Activated CD4-positive, alpha-beta T cell treated with anti-CD3 and anti-CD28 coated beads for 48 hours (primary cell): Measurements from ENCODE around the gene METTL9.
A peak's percentile ranks its signal among the peaks of the same experiment; 100 is the strongest.
"Not testable (repeated sequence)": the region's sequence is repeated elsewhere in the genome, so short reads cannot be mapped to it uniquely, and the experiment has no call there.

Experiments used
- DNase-seq: peaks from one replicate; pipeline ENCODE4 v3.0.0-alpha.2; 2020

METTL9 gene

DNA sequence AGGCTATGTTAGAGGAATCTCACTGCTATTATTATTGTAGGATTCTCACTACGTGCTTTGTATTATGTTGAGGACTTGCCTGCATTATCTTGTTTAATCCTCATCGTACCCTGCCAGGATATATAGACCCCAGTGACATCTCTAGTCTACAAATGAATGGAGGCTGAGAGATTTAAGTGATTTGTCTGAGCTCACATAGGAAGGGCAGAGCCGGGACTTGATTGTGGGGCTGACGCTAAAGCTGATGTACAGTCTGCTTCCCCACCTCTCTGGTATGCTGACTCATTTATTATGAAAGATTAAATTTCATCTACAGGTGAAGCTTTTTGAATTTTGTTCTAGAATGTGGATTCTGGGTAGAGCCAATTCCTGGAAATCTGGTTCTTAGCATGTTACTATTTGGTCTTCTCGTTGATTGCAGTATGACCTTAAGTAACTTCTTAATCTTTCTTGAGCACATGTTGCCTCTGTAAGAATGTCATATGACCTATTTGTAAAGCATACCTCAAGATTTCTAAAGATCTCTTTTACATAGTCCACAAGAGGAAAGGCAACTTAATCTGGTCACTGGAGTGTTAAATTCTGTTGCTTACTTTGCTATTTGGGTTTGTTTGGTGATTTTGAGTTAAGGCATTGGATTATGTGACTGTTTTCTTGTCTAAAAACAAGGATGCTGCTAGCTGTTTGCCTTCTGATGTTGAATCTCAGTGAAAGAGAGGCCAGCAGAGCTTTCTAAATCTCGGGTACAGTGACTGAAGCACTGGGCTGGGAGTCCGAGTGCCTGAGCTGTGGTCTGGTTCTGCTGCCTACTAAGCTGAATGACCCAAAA, 12.4 kb downstream of the METTL9 start:
- DNase-seq, result no peak

DNA sequence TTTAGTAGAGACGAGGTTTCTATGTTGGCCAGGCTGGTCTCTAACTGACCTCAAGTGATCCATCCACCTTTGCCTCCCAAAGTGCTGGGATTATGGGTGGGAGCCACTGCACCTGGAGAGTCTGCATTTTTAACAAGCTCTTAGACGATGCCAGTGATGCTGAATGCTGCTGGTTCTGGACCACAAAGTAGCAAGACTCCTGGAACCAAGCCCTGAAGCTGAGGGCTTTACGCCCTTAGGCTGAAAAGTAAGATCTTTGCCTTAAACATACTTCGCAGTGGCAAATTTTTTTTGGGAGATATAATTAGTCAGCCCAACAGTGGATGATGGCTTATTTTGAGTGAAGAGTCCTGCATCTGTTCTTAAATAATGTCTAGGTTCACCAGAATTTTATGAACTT, 14.0 kb downstream of the METTL9 start:
- no peak for DNase-seq

DNA sequence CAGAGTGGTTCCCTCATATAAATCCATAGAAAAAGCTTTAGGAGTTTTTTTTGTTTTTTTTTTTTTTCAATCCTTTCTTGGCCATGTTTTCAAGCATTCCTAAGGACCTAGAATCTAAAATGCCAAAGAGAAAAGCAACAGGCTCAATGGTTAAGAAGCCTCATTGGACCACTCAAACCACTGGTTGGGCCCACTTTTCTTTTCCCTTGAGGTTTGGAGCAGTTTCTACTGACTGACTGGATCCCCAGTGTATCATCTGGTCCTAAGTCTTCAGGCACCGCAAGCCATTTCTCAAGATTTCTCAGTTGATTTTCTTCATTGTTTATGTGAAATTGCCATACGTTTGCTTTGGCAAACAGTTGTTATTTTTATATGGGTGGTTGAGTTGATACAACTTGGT, 14.4 kb downstream of the METTL9 start:
- DNase-seq, result no peak

DNA sequence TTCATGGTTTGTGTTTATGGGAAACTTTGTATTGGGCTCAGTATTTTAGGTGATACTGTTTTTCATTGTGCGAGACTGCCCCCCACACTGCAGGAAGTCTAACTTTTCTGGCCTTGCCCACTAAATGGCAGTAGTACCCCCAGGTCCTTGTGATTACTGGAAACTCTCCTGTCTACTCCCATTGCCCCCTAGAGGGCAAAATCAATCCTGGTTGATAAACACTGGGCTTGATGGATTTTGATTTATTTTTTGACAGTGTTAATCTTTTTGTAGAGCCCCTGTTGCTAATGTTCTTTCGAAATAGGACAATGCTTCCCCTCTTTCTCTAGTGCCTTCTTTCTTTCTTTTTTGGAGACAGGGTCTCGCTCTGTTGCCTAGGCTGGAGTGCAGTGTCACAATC, 15.5 kb downstream of the METTL9 start:
- DNase-seq, result no peak

DNA sequence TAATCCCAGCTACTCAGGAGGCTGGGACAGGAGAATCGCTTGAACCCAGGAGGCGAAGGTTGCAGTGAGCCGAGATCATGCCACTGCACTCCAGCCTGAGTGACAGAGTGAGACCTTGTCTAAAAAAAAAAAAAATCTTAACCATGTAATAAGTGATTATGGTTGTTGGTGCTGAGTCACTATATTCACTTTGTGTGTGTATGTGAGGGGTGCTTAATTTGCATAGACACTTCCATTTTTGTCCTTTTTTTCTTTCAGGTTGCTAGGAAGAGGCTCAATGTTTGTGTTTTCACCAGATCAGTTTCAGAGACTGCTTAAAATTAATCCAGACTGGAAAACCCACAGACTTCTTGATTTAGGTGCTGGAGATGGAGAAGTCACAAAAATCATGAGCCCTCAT, 18.2 kb downstream of the METTL9 start:
- DNase-seq, result no peak

DNA sequence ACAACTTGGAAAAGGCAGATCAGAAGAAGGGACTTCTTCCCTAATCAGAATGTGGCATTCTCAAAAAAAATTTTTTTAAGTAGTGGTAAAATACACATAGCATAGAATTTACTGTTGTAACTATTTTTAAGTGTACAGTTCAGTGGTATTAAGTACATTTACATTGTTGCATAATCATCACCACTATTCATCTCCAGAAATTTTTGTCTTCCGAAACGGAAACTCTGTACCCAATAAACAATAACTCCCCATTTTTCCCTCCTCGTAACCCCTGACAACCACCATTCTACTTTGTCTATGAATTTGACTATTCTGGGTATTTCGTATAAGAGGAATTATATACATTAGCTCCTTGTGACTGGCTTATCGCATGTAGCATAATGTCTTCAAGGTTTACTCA, 18.9 kb downstream of the METTL9 start:
- no peak for DNase-seq

DNA sequence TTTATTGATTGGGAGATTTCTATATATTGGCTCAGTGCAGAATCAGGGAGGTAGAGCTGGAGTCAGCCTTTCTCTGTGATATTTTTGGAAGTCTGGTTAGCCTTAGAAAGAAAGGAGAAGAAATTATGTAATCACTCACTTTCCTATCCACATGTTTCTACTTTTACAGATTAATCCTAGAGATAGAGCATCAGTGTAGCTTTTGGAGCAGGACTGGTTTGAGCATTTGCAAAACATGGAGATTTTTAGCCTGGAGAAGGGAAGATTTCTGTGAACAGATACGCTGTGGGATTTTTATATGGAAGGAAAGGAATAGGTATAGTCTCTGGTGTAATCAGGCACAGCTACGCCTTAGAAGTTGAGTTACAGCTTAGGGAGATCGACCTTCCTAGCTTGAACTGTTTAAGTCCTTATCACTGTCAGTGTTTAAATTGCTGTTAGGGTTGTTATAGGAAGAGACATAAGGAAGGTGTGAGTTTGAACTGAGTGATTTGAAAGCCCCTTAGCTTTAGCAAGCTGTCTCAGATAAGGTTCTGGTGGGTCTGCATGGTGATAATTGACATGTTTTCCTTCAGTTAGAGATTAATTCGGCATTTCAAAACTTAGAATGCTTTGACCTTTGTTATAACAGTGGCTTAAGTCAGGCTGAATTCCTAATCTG, 20.5 kb downstream of the METTL9 start:
- no peak for DNase-seq

DNA sequence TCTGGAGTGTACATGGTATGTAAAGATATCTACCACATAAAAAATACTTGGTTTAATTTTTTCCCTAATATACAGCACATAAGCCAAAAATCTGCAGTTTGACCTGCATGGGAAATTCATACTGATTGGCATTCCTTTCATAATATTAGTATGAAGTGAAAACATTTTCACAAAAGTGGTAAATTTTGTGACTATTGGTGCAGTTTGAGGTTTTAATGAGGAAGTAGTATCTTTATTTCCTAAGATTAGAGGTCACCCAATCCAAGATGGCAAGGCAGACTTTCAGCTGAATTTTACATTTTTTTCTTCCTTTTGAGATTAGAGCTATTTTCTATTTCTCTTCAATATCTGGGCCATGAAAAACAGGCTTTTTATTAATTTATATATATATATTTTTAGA, 21.2 kb downstream of the METTL9 start:
- no peak for DNase-seq

DNA sequence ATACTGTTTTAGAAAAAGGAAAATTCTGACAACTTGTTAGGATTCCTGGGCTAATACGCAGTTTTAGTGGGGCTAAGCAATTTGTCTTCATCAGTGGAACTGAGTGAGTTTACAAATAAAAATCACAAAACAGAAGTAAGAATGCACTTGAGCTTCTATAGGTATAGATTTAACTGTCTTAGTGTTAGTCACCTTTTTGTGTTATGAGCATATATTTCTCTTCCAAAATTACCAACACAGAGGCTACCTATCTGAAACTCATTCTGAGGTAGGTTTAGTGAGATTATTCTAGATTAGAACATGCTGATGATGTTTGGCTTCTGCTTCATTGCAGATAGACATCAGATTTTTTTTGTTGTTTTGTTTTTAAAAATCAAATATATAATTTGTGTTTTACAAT, 23.2 kb downstream of the METTL9 start:
- DNase-seq, result no peak

DNA sequence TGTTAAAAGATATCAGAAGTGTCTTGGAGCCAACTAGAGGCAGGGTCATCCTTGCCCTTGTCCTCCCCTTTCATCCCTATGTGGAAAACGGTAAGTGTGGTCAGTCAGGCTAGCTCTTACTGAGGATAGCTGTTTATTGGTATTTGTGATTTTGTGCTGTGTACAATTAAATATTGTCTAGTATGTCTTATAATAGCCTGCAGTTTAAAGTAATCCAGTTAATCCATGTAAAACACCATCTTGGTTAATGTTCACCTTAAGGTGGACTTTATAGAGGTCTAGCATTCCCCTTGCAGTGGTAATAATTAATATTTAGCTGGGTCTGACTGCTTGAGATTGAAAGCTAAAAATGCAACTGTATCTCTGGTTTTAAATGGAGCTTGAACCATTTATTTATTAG, 25.6 kb downstream of the METTL9 start:
- no peak for DNase-seq

DNA sequence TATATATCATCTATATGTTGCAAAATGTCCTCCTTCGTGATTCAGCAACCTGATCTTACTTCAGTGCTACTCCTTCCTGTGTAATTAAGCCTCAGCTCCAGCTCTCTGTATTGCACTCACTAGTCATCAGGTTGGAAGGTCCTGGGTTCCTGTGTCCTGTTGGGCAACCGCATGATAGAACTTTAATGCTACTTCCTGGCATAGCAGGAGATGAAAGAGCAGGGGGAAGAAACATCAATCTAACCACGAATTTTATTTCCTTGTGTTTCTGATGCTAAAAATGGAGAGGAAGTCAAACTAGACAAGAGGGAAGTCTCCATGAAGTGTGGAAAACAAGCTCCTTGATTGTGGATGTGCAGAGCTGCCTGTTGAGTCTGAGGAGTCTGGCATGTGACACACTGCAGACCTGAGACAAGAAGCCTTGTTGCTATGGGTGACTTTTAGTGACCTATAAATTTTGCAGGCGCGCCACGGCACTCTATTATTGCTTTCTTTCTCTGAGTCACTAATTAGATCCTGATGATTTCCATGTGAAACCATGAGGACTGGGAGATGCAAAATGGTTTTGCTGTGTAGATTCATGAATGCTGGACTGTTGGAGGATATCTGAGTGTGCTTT, 27.4 kb downstream of the METTL9 start:
- DNase-seq, result no peak

DNA sequence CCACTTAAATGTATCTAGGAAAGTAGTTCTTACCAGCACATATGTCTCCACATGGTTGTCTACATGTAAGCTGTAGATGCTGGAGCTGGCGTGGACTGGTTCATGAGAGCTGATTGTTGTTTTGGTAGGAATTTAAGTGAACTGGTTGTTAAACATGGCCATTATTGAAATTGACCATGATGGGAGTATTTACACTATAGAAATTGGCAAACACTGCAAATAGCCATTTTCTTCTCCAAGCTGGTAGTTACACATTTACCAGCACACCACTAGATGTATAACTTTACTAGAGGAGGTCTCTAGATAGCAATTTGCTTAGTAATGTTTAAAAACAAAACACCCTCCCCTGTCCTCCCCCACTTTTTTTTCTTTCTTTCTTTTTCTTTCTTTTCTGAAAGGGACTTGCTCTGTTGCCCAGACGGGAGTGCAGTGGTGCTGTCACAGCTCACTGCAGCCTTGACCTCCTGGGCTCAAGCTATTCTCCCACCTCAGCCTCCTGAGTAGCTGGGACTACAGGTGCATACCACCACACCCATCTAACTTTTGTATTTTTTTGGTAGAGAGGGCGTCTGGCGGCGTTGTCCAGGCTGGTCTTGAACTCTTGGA, 28.8 kb downstream of the METTL9 start:
- no peak for DNase-seq

DNA sequence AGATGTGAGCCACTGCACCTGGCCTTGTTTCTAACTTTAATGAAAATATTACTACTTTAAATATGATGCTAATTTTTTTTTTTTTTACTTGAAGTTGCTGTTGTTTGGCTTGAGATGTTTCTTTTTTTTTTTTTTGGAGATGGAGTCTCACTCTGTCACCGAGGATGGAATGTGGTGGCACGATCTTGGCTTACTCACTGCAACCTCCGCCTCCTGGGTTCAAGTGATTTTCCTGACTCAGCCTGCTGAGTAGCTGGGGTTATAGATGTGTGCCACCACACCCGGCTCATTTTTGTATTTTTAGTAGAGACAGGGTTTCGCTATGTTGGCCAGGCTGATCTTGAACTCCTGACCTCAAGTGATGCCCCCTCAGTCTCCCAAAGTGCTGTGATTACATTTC, 29.4 kb downstream of the METTL9 start:
- DNase-seq, result no peak

DNA sequence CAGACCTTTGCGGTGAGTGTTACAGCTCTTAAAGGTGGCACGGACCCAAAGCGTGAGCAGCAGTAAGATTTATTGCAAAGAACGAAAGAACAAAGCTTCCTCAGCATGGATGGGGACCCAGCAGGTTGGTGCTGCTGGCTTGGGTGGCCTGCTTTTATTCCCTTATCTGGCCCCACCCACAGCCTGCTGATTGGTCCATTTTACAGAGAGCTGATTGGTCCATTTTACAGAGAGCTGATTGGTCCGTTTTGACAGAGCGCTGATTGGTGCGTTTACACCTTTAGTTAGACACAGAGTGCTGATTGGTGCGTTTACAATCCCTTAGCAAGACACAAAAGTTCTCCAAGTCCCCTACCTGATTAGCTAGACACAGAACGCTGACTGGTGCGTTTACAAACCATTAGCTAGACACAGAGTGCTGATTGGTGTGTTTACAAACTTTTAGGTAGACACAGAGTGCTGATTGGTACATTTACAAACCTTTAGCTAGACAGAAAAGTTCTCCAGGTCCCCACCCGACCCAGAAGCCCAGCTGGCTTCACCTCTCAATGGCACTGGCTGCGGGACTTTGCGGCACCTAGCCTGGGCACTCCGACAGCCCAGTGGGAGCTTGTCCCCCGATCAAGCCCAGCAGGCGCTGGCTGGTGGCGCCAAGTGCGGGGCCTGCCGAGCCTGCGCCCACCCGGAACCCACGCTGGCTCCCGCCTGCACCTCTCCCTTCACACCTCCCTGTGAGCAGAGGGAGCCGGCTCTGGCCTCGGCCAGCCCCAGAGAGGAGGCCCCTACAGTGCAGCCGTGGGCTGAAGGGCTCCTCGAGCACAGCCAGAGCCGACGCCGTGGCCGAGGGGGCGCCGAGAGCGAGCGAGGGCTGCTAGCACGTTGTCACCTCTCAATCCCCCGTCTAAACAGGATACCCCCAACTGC, 30.5 kb downstream of the METTL9 start:
- DNase-seq, result not testable (repeated sequence)

DNA sequence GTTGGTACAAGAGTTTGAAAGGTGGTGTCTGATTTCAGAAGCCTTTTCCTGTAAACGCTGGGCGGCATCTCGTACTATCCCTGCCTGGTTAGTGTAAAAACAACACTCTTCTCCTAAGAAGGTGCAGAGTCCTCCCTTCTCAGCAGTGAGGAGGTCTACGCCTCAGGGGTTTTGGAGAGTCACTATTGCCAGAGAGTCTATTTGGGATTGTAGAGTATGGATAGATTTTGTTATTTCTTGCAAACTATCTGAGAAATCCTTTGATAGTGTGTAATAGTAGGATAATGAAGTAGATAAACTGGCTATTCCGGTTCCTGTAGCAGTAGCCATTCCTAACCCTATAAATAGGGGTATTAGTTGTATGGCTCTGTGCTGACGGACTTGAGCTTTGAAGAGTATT, 31.5 kb downstream of the METTL9 start:
- DNase-seq, result not testable (repeated sequence)

DNA sequence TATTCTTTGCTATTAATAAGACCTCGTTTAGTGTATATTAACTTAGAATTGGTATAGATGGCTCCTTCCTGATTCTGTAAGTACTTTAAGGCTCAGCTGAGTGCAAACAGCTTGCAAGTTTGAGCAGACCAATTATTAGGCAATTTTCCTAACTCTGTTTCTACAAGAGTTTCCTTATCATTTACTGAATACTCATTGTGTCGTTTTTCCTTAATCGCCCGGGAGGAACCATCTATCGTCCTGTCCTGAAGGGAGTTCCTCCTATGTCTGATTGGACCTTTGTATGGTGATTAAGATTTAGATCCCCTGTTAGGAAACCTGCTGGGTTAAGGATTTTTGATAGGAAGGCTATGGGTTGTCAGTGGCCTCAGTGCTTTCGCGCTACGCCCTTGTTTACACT, 32.0 kb downstream of the METTL9 start:
- DNase-seq, result not testable (repeated sequence)

DNA sequence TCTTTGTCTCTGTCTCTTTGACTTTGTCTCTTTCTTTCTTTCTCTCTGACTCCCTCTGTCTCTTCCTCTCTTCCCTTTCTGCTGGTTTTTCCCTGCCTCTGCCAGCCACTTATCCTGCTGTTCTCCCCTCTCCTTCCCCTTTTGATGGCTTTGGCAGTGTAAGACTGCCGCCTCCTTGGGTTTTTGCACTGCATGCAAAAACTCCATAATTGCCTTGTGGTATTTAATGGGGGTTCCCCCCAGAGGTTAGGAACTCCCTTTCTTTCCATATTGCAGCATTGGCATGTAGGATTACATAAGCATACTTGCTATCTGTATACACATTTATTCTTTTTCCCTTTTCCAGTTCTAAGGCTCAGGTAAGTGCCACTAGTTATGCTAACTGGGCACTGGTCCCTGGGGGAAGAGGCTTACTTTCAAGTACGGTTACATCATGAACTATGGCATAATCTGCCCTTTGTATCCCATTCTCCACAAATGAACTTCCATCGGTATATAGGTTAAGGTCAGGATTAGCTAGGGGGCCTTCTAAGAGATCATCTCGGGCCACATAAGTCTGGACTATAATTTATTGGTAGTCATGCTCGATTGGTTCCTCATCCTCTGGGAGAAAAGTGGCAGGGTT, 32.7 kb downstream of the METTL9 start:
- DNase-seq, result not testable (repeated sequence)

DNA sequence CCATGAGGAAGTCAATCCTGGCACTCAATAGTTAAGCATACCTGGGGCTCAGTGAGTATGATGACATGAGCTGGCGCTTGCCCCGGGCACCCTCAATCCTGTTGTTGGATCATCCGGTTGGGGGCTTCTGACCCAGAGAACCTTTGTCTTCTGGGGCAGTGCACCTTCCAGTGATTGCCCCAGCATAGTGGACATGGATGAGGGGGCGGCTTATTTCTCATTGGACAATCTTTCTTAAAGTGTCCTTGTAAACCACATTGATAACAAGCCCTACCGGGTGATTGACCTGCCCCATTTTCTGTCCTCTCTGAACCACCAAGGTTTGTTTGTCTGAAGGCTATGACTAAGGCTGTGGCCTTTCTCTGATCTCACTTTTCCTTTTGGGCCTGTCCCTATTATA, 34.8 kb downstream of the METTL9 start:
- DNase-seq, result no peak

DNA sequence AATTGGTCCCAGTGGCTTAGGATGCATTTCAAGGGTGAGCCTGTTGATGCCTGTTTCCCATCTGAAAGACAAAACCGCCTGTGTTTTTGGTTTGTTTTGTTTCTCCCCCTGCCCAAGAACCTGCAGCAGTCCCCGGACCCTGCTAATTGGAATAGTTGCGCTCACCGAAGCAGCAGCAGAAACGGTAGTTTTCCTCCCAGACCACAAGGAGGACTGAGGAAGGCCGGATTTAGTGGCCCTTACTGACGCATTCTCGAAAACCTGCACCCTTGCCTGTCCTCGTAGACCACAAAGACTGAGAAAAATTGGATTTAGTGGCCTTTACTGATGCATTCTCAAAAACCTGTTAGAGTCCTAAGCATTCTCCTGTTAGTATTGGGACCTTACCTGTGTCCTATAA, 36.3 kb downstream of the METTL9 start:
- DNase-seq, result not testable (repeated sequence)

DNA sequence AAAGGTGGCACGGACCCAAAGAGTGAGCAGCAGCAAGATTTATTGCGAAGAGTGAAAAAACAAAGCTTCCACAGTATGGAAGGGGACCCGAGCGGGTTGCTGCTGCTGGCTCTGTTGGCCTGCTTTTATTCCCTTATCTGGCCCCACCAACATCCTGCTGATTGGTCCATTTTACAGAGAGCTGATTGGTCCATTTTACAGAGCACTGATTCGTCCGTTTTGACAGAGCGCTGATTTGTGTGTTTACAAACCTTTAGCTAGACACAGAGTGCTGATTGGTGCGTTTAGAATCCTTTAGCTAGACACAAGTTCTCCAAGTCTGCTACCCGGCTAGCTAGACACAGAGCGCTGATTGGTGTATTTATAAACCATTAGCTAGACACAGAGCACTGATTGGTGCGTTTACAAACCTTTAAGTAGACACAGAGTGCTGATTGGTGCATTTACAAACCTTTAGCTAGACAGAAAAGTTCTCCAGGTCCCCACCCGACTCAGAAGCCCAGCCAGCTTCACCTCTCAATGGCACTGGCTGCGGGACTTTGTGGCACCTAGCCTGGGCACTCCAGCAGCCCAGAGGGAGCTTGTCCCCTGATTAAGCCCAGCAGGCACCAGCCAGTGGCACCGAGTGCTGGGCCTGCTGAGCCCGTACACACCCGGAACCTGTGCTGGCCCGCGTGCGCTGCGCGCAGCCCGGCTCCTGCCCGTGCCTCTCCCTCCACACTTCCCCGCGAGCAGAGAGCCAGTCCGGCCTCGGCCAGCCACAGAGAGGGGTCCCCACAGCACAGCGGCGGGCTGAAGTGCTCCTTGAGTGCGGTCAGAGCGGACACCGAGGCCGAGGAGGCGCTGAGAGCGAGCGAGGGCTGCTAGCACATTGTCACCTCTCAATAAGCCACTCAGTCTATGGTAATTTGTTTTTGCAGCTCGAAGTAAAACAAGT, 37.9 kb downstream of the METTL9 start:
- DNase-seq, result no peak

DNA sequence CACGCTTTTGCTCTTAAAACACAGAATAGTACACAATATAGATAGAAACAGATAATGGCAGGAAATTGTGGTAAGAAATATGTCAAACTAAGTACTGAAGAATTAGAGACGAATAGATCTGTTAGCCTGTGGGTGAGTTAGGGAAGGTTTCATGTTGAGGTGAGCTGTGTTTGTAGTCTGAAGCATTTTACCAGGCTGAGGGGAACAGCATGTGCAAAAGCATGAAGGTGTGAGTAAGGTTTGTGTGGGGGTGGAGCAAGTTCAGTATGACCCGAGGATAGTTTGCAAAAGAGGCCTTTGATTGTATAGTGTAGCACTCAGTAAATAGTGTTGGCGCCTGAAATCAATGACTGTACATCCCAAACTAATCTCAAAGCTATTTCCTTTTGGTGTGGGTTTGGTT, 39.2 kb downstream of the METTL9 start:
- DNase-seq, result peak; percentile 36
